ENCODE results near the gene ENPP3.

Gene ENPP3

DNA sequence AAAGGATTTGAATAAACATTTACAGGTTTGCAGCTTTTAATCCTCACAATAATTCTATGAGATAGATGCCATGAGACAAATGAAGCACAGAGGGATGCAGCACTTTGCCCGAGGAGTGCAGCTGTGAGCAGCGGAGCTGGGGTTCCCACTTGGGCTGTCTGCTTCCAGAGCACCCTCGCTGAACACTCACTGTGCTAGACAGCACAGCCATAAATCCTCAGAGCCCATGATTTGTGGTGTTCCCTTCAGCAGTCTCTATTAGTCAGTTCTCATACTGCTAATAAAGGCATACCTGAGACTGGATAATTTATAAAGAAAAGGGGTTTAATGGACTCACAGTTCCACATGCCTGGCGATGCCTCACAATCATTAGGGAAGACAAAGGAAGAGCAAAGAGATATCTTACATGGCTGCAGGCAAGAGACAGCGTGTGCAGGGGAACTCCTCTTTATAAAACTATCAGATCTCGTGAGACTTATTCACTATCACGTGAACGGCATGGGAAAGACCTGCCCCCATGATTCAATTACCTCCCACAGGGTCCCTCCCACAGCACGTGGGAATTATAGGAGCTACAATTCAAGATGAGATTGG, 99.0 kb downstream of the ENPP3 start:
- Histone ChIP-seq H3K4me3 (replicated peaks; ENCODE audit: low read depth, low read length) (no peak overlapping the region), H3K36me3 (ENCODE audit: control insufficient read depth, insufficient read depth, low read length) (no peaks in the 10 kb centered on the region), H3K27me3 (replicated peaks; ENCODE audit: control insufficient read depth, insufficient read depth, low read length) (no peaks in the 10 kb centered on the region)
- no peak for DNase-seq (ENCODE audit: extremely low read depth, insufficient read length)
- TF ChIP-seq, protein P1, sequence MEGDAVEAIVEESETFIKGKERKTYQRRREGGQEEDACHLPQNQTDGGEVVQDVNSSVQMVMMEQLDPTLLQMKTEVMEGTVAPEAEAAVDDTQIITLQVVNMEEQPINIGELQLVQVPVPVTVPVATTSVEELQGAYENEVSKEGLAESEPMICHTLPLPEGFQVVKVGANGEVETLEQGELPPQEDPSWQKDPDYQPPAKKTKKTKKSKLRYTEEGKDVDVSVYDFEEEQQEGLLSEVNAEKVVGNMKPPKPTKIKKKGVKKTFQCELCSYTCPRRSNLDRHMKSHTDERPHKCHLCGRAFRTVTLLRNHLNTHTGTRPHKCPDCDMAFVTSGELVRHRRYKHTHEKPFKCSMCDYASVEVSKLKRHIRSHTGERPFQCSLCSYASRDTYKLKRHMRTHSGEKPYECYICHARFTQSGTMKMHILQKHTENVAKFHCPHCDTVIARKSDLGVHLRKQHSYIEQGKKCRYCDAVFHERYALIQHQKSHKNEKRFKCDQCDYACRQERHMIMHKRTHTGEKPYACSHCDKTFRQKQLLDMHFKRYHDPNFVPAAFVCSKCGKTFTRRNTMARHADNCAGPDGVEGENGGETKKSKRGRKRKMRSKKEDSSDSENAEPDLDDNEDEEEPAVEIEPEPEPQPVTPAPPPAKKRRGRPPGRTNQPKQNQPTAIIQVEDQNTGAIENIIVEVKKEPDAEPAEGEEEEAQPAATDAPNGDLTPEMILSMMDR (IDR thresholded peaks at IDR 0.05; ENCODE audit: insufficient read depth, low read length, poor library complexity, severe bottlenecking) = no peak

DNA sequence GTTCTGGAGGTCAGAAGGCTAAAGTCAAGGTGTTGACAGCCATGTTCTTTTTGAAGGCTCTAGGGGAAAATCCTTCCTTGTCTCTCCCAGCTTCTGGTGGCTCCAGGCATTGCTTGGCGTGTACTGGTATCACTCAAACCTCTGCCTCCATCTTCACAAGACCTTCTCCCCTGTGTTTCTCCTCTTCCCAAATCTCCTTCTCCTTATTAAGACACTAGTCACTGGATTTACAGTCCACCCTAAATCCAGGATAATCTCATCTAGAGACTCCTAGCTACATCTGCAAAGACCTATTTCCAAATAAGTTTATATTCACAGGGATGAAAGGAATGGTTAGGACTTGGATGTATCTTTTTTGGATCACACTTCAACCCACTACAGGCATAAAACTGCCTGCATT, 99.7 kb downstream of the ENPP3 start:
- H3K27me3 ChIP-seq (replicated peaks; ENCODE audit: control insufficient read depth, insufficient read depth, low read length) = no peaks in the 10 kb centered on the region
- H3K4me3 ChIP-seq (replicated peaks; ENCODE audit: low read depth, low read length) = no peak overlapping the region
- TF ChIP-seq, protein P1 (IDR thresholded peaks at IDR 0.05; ENCODE audit: insufficient read depth, low read length, poor library complexity, severe bottlenecking) = no peak
- DNase-seq (ENCODE audit: extremely low read depth, insufficient read length) = no peak
- no peaks in the 10 kb centered on the region for H3K36me3 ChIP-seq (ENCODE audit: control insufficient read depth, insufficient read depth, low read length)

DNA sequence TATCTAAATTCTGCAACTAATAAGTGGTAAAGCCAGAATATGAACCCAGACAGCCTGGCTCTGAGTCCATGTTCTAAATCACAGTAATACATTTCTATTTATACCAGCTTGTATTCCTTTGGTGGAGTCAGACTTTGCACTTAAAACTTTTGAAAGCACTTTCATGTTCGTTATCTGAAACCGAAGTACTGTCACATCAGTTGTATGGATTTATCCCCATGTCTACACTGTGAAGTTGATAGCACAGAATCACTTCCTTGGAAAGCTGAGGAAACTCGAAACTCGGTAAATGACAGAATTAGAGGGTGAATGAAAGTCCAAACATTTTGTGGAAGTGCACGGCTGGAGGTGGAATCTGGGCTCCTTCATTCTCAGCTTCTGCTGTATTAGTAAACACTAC, 102.0 kb downstream of the ENPP3 start:
- DNase-seq (ENCODE audit: extremely low read depth, insufficient read length) = no peak
- TF ChIP-seq, protein P1 (IDR thresholded peaks at IDR 0.05; ENCODE audit: insufficient read depth, low read length, poor library complexity, severe bottlenecking) = no peak
- H3K36me3 ChIP-seq (ENCODE audit: control insufficient read depth, insufficient read depth, low read length) = no peaks in the 10 kb centered on the region
- H3K4me3 ChIP-seq (replicated peaks; ENCODE audit: low read depth, low read length) = no peak overlapping the region
- H3K27me3 ChIP-seq (replicated peaks; ENCODE audit: control insufficient read depth, insufficient read depth, low read length) = no peaks in the 10 kb centered on the region

DNA sequence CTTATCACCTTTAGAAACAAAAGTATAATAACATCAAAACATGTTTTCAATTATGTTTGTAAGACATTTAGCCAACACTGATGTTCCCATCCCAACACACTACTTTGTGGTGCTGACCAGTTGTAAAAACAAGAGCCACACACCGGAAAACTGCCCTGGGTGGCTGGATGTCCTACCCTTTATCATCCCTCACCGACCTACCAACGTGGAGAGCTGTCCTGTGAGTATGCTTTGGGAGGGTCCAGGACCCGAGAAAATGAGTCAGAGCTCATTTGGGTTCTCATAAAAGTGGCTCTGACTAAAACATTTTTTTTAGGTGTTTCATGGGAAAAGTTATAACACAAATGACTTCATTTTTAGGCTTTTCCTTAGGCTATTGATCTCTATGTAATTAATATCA, 103.1 kb downstream of the ENPP3 start:
- Histone ChIP-seq H3K4me3 (replicated peaks; ENCODE audit: low read depth, low read length) (no peak overlapping the region), H3K27me3 (replicated peaks; ENCODE audit: control insufficient read depth, insufficient read depth, low read length) (no peaks in the 10 kb centered on the region), H3K36me3 (ENCODE audit: control insufficient read depth, insufficient read depth, low read length) (no peaks in the 10 kb centered on the region)
- TF ChIP-seq, protein P1 (IDR thresholded peaks at IDR 0.05; ENCODE audit: insufficient read depth, low read length, poor library complexity, severe bottlenecking) = no peak
- no peak for DNase-seq (ENCODE audit: extremely low read depth, insufficient read length)

DNA sequence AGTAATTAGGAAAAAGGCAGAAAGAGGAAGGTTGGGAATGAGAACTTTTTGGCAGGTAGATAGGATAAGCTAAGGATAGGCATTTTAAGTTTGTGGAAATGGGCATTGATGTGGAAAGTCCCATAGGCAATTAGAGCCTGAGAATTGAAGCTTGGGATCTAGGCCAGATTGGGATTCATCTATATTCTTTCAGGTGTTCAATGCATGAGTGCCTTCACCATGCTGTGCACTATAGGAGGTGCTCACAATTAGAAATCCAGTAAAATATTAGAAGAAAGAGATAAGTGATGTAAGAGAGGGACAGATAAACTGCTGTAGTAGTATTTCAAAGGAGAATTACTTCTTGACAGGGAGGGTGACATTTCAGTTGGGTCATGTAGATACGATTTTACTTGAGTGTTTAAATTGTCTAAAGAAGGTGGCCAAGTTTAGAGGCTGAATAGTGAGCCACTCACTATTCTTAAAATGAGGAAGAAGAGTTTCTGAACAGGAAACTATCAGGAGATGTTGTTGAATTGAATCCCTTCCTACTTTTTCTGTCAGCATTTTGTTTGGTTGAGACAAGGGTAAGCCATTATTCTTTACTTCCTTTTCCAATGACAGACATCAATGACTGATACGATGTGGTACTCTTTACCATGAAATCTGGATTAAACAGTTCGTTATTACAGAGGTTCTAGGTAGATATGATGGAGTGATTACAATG, 104.7 kb downstream of the ENPP3 start:
- Histone ChIP-seq H3K27me3 (replicated peaks; ENCODE audit: control insufficient read depth, insufficient read depth, low read length) (no peaks in the 10 kb centered on the region), H3K36me3 (ENCODE audit: control insufficient read depth, insufficient read depth, low read length) (no peaks in the 10 kb centered on the region), H3K4me3 (replicated peaks; ENCODE audit: low read depth, low read length) (no peak overlapping the region)
- no peak for DNase-seq (ENCODE audit: extremely low read depth, insufficient read length)
- TF ChIP-seq, protein P1 (IDR thresholded peaks at IDR 0.05; ENCODE audit: insufficient read depth, low read length, poor library complexity, severe bottlenecking) = no peak
